Limb (tissue), 2 donors: ENCODE data around the gene STAT1.

Experiments used
- DNase-seq, 2 donors: peaks; one replicate each; pipeline ENCODE4 v3.0.0-alpha.2; 2016; ENCODE audit errors: extremely low spot score in 2 of 2

Gene STAT1

DNA sequence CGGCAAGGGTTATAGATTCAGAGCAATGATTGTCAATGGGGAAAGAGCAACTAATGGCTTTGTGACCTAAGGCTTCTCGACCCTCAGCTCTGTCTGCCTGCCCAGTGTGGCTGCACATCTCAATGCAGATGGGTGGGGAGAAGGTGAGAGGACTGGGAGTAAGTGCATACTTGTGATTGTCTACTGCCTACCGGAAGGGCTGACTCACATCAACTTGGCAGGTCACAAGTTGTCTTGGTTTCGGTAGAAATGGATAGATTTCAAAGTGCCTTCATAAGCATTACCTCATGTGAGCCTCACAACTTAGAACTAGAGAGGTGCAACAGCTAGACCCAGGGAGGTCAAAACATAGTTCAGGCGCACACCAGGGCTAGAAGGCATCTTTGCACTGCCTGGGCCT lies 29.4 kb downstream of the STAT1 start:
- DNase-seq, result no peak

DNA sequence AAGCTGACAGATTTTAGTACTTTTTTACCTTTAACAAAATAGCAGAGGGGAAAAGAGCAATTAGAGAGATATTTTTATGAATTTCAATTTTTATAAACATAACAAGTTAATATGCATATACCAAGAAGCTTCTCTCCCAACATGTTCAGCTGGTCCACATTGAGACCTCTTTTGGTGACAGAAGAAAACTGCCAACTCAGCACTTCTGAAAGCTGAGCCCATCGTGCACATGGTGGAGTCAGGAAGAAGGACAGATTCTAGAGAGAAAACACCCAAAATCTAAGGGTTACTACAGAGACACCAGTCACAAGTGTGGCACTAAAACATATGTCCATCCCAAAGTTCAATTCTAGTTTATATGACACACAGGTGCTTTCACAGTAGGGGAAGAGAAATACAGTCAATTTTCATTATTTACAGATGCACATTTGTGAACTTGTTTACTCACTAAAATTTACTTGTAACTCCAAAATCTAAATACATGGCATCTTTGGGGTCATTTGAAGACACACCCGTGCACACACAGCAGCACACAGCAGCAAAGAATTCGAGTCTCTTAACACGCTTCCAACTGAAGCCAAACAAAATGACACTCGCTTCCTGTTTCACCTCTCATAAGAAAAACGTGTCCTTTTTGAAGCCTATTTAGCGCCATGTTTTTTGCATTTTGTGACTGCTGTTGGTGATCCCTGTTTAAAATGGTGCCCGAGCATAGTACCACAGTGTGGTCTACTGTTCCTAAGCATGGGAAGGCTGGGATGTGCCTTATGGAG lies 31.5 kb downstream of the STAT1 start:
- no peak for DNase-seq

DNA sequence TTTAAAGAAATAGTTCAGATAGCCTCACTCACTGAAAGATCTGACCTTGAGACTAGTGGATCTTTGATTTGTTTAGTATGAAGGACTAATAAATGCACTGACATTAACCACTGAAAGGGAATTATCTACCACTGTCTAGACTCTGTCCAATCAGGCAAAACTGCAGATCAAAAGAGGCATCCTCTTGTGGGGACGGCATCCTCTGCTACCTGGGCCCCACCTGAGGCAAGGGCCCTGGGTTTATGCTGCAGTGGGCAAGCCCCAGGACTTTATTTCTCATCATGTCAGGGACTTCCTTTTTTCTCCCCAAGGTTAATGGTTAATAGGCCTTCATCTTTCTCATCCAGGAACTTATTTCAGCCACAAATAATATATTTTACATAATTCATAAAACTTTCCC lies 32.2 kb downstream of the STAT1 start:
- no peak for DNase-seq

GRCh38 chr2:190981333-190981732 lies 32.6 kb downstream of the STAT1 start:
- DNase-seq, result no peak

GRCh38 chr2:190980630-190981209 lies 33.3 kb downstream of the STAT1 start:
- no peak for DNase-seq

- DNase-seq, result peak; percentile 37 to 74
Observed at GRCh38 chr2:190979906-190980629, 33.9 kb downstream of the STAT1 start.

DNA sequence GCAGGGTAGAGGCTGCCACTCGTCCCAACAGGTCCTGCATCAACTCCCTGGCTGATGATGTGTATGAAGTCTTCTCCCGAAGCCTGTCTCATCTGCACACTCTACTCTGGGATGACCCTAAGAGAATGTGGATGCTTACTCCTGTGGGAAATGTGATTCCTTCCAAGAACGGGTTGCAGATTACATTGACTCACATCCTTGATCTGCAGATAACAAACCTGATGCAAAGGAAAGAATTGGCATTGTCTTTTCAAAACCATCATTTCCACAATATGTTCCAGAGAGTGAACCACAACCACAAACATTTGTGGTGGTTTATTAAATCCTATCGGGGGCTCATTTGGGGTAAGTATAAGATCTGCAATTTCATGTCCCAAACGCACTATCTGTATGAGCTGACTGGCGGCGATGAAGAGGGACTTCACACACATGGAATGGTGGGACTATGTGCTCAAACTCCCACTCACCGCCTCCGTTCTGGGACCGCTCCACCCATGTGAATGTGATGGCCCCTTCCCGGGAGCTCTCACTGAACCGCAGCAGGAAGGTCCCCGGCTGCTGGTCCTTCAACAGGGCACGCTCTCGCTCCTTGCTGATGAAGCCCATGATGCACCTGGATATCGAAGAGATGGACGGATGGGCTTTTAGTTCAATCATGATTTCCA lies 35.5 kb downstream of the STAT1 start:
- no peak for DNase-seq

DNA sequence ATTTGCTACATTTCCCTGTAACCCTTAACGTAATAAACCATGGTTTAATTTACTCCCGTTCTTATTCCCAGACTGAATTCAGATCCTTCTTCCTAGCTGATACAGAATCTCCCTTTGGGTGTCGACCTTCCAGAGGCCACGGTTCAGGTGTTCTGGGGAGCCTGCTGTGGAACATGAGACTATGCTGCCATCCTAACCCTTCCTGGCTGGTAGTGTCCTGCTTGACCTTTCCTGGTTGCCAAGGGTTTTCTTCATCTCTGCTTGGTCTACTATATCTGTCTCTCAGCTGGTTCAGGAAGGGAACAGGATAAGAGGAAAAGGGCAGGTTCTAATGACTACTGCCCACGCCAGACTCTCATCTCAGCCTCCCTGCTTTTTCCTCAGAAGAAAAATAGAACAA lies 36.5 kb downstream of the STAT1 start:
- DNase-seq, result no peak

DNA sequence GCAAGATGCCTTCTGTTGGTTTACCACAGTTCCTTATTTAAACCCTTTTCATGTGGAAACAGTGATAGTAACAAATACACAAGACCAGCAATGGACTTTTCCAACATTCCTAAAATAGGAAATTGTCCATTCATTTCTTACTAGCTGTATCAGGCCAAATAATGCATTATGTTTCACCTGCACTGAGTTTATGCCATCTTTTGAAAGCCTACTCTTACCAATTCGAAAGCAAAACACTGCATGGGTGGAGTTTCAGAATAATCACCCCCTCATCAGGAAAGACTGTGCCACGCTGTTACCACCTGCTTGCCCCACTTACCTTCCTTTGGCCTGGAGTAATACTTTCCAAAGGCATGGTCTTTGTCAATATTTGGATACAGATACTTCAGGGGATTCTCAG lies 37.5 kb downstream of the STAT1 start:
- no peak for DNase-seq

- no peak for DNase-seq
Observed at GRCh38 chr2:190974629-190975361, 39.2 kb downstream of the STAT1 start.

GRCh38 chr2:190973726-190974628 lies 40.0 kb downstream of the STAT1 start:
- DNase-seq, result no peak

DNA sequence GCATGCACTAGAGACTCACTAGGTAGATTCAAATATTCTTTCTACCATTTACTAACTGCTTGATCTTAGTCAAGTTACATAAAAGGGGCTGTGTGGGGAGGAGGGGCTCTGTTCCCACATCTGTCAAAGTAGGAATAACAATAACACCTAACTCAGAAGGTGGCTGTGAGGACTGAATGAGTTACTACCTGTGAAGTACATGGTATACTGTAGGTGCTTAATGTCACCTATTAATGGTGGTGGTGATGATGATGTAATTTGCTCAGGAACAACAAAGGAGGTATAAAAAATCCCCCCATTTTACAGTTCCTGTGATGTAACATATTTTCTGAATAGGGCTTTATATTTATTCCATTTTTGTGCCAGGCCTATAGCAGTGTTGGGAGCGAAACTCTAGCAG lies 40.7 kb downstream of the STAT1 start:
- DNase-seq, result no peak

GRCh38 chr2:190972846-190973245 lies 41.1 kb downstream of the STAT1 start:
- no peak for DNase-seq

DNA sequence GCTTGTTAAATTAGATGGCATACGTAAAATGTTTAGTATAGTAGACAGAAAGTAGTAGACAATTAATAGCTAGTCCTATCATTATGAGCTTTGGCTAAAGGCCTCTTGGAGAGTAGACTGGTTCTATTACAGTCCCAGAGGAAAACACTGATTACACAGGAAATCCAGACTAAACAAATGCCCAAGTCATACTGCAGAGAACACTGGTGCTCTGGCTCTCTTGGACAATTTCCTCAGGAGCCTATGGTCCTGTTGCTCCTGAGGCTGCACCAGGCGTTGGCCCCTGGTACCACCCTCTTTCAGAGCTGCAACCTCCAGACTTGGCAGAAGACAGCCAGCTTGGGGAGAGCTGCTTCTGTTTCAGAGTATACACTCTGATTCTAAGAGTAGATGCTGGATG lies 41.8 kb downstream of the STAT1 start:
- DNase-seq, result no peak

- DNase-seq, result no peak
Observed at GRCh38 chr2:190970873-190971506, 43.0 kb downstream of the STAT1 start.

DNA sequence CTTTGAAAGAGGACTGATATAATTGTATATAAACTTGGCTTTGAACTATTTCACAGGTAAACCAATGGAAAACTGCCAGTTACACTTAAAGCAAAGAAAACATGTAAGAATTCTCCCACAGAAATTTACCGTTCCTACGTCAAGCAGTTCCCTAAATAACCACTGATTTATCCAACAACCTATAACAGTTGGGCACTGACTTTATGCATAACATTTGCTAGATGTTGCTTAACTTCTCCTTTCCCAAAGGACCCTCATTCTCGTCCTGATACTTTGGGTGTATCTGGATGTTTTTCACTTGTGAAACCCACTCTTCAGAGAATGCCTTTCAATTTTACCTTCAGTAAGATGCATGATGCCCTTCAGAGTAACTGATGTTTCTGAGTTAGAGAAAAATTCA lies 43.8 kb downstream of the STAT1 start:
- DNase-seq, result no peak

GRCh38 chr2:190968522-190968921 lies 45.4 kb downstream of the STAT1 start:
- no peak for DNase-seq

DNA sequence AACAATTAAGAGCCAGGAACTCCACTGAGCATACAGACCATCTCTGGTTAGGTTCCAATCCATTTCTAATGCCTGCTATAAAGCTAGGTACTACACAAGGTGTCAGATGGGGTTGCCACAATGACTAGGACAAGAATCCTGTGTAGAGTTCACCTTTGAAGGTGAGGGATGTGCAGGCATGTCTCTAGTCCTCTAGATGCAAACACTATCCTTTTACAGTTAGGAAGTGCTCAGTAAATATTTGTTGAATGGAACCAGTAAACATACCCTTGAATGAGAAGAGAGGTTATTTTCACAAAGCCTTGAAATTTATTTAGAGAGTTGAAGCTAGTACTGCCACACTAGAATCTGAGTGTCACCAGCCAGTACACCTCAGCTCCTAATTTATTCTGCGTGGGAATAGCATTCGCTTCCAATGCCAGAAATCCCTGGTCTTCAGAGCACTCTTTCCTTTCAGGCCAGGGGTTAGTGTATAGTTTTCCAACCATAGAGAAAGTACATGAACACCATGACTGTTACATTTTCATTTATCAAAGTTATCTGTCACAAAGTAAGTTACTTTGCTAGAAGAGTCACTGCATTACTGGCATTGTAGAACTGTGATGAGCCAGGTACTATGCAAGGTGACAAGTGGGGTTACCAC lies 48.3 kb downstream of the STAT1 start:
- no peak for DNase-seq

- DNase-seq, result no peak
Observed at GRCh38 chr2:190964170-190964795, 49.7 kb downstream of the STAT1 start.
